Urinary bladder (tissue), 4 donors: ENCODE results near the gene COL5A1. TPM values are rescaled to one million over a fixed set of nuclear protein-coding genes. Genes with fewer than 3 reads are reported as not detected.

Experiments used
- DNase-seq: peaks from one replicate; pipeline ENCODE4 v3.0.0-alpha.2; 2015; ENCODE audit errors: extremely low spot score
- H3K27ac ChIP-seq: one replicate; pipeline ENCODE4 v1.5.1; 2013; ENCODE audit warnings: low read depth, mild to moderate bottlenecking, moderate library complexity
- H3K36me3 ChIP-seq: one replicate; pipeline ENCODE4 v1.6.1; 2013; ENCODE audit warnings: mild to moderate bottlenecking, moderate library complexity; ENCODE audit not compliant: insufficient read depth
- H3K4me1 ChIP-seq: one replicate; pipeline ENCODE4 v1.6.1; 2013; ENCODE audit warnings: mild to moderate bottlenecking, moderate library complexity; ENCODE audit not compliant: insufficient read depth
- H3K4me3 ChIP-seq: one replicate; pipeline ENCODE4 v1.5.1; 2013; ENCODE audit warnings: low read depth, low read length
- WGBS: extraction: QIAGEN DNeasy Blood & Tissue Kit; methylation state at CpG from one replicate; pipeline ENCODE4 v1.1.7; 2013; 5-methylcytosine and 5-hydroxymethylcytosine counted together
- polyA plus RNA-seq: library from polyadenylated mRNA; stranded (reverse); fragments of 200-250 nt; gene quantifications from one replicate; pipeline ENCODE4 v1.2.3, GENCODE V29; 2013
- total RNA-seq: library from RNA; depleted of rRNA; stranded (reverse); fragments of >200 nt; gene quantifications from one replicate; pipeline ENCODE4 v1.2.3, GENCODE V29; 2014
- donor health status: healthy with polysubstance abuse.
- donor health status: healthy.

COL5A1 gene
- 622 TPM for total RNA-seq
- polyA plus RNA-seq = 68.5 TPM

DNA sequence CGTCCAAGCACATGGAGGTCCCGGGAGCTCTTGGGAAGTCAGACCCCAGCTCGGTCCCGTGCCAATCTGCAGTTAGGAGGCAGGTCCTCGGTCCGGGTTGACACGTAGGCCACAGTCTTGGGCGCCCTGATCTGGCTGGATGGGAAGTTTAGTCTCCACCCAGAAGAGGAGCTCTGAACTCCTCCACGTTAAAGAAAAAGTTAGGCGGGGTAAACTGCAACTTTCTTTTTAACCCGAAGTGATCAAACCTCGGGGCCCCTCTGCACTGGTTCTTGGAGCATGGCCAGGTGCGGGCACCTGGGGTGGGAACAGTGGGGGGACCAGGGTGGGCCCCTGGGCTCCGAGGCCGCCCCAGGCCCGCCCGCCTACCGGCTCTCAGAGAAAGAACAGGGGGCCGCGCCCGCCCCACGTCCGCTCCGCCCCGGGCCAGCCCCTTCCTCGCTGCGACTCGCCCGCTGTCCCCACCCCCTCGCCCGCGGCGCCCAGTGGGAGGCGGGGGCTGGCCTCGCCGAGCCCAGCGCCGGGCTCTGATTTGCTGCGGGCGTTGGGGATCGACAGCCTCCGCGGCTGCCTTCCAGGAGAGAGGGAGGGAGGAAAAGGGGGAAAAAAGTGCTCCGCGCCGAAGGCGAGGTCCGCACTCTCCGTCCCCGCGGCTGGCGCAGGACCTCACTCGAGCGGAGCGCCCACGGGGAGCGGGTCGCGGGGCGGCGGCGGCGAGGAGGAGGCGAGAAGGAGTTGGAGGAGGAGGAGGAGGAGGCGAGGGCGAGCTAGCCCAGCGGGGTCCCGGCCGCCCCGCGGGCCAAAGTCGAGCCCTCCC, at the start of gene COL5A1:
TSS of gene COL5A1 (plus strand) at position 631 of the 817 bp plus-strand sequence. CDS start 385 bp downstream, outside the sequence.
- peak; percentile 85 for DNase-seq
- H3K36me3 ChIP-seq = no peaks in the 10 kb centered on the region
- 1% methylated on average over 72 of the region's 72 CpGs for WGBS
- H3K27ac ChIP-seq = peak within 1 kb of the TSS; percentile 87
- H3K4me1 ChIP-seq = no peaks in the 10 kb centered on the region
- H3K4me3 ChIP-seq = peak within 1 kb of the TSS; percentile 75

DNA sequence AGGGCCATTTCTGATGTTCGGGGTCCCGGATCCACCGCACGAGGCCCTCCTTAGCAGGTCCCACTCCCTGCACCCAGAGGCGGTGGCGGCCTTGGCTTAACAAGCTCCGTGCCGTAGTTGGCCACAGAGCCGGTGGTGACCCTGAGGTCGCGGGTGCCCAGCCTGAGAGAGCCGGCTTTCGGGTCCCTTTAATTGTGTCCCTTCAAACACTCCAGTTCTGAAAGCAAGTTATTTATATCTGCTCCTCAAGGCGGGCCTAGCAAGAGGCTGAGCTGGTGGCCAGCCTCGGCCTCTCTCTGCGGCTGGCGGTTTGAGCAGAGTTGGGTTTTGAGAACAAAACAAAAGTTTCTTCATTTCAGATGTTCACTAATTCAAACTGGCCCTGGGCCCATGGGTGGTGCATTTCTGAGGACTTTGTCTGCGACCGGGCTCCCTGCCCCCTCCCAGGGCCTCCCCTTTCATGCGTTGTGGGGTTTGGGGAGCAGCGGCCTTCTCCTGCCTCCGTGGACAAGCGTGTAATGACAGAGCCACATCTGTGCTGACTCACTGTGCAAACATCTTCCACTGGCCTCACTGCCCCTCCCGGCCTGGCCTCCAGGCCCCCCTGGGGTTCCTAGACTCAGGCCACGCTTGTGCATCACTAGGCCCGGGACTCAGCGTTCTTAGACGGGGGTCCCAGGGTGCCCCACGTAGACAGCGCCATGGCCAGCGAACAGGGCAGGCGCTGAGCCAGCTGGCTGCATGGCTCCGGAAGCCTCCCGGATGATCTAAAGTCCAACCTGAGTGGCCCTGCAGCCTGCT, 49.4 kb upstream of the COL5A1 start:
- H3K4me3 ChIP-seq = no peak overlapping the region
- 70% methylated on average over 34 of the region's 34 CpGs for whole genome bisulfite sequencing

GRCh38 chr9:134592819-134593200, 48.8 kb upstream of the COL5A1 start:
- no peak for DNase-seq
- H3K27ac ChIP-seq = no peak overlapping the region
- WGBS = 73% methylated on average over 9 of the region's 9 CpGs

More for the DNA sequence above, 49.4 kb upstream of the COL5A1 start:
- H3K27ac ChIP-seq = no peak overlapping the region
- no peaks in the 10 kb centered on the region for H3K4me1 ChIP-seq
- H3K36me3 ChIP-seq = no peaks in the 10 kb centered on the region
- no peak for DNase-seq

DNA sequence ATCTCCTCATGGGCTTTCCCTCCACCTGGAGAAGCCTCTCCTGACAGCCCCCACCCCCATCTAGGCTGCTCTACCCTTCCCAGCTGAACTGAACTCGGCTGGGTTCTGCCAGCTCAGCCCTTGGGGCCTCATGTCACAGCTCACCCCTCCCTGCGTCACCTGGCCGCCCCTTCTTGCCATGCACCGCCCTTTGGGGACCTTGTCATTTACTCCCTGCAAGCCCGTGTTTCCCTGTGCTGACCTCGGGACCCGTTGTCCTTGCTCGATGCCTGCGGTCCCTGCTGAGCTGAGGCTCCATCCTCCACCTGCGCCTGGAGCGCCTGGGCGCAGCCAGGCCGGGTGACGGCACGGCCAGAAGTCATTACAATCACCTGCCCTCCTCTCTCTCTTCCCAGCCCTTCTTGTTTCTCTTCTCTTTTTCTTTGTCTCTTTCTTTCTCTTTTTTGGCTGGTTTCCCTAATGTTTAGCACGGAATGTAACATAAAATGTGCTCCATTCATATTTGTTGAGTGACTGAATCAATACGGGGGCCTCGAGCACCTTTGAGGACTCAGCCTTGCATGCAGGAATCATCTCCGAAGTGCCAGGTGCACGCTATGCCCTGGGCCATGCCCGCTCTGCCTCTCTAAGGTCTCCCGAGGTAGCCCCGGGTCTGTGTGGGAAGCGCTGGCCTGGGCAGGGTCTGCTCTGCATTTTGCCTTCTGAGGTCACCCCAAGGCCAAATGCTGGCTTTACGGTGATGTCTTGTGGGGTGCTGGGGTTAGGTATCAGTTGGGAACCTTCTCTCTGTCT, 48.1 kb upstream of the COL5A1 start:
- Histone ChIP-seq H3K27ac (no peak overlapping the region), H3K4me1 (no peaks in the 10 kb centered on the region), H3K36me3 (no peaks in the 10 kb centered on the region), H3K4me3 (no peak overlapping the region)
- no peak for DNase-seq
- 87% methylated on average over 25 of the region's 25 CpGs for WGBS

More at GRCh38 chr9:134592819-134593200, 48.8 kb upstream of the COL5A1 start:
- Histone ChIP-seq H3K4me3 (no peak overlapping the region), H3K4me1 (no peaks in the 10 kb centered on the region), H3K36me3 (no peaks in the 10 kb centered on the region)

DNA sequence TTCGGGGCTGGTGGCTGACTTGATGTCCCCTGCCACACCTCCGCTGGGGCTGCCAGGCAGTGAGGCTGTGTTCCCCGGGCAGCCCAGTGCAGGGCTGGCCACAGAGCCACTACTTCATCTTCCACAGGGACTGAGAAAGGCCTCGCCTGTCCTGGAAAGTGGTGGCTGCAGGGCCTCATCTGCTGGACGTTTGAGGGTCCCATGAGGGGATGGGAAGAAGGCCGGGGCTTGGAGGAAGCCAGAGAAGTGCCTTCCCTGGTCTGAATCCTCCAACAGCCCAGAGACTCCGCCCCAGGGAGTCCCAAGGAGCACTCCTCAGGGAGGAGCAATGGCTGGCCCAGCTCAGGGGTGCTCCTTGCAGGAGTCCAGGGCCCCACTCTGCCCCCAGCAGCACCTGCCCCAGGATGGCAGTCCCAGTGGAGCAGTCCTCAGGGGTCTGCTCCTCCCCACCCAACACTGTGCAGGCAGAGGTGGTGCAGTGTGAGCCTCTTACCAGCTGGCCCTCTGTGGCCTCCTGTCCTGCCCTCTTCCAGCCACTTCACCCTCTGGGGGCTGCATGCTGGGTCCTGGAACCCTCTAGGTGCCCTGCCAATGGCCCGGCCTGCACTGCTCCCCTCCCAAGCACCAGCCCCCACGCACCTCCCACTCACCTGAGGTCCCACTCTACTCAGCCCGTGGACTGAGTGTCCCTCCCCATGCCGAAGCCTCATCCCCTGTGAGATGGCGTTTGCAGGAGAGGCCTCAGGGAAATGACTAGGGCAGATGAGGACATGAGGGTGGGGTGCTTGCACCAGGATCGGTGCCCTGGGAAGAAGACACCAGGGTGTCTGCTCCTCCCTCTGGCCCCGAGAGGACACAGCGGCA, 47.3 kb upstream of the COL5A1 start:
- Histone ChIP-seq H3K4me1 (no peaks in the 10 kb centered on the region), H3K27ac (no peak overlapping the region), H3K36me3 (no peaks in the 10 kb centered on the region), H3K4me3 (no peak overlapping the region)
- no peak for DNase-seq
- 93% methylated on average over 15 of the region's 15 CpGs for WGBS

GRCh38 chr9:134595014-134595413, 46.6 kb upstream of the COL5A1 start:
- no peaks in the 10 kb centered on the region for H3K36me3 ChIP-seq
- no peak overlapping the region for H3K27ac ChIP-seq
- no peak for DNase-seq
- H3K4me3 ChIP-seq = no peak overlapping the region
- no peaks in the 10 kb centered on the region for H3K4me1 ChIP-seq
- WGBS = 96% methylated on average over 9 of the region's 9 CpGs

- WGBS = 90% methylated on average over 25 of the region's 25 CpGs
- Histone ChIP-seq H3K4me3 (no peak overlapping the region), H3K27ac (no peak overlapping the region), H3K4me1 (no peaks in the 10 kb centered on the region), H3K36me3 (no peaks in the 10 kb centered on the region)
- no peak for DNase-seq
Observed at GRCh38 chr9:134597041-134597913, 44.3 kb upstream of the COL5A1 start.

DNA sequence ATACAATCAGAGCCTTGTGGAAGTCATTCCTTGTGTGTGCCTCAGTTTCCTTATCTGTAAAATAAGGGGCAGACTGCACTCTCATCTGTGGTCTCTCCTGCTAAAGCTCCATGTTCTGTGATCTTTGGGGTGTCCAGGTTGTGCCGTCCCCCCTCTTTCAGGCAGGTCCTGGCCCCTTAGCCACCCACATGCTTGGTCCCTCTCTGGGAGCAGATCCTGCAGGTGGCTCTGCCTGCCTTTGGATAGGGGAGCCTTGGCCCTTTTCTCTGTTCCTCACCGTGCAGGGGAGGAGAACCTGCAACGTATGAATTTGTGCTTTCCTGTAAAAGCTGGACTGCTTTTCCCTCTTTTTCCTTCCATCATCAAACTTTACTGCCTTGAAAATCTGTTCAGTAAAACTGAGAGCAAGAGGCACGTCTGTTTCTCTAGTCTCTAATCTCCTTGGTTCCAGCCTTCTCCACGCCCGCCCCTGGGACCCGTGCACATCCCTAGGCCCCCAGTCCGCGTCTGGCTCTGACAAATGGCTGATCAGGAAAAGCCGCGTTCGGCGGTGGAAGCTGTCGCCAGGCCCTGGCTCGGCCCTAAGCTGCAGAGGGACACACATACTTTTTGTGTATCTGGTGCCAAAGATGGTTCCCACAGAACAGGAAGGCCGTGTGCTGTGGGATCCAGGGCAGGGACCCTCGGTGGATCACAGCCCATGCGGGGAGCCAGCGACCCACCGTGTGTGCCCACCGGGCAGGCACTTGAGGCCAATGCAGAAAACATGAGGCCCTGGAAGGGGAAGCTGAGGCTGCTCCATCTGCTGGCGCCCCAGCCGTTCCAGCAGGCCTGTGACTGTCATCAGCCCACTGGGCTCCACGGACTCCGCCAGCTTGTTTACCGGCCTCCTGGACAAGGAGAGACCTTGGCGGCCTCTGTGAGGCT, 43.4 kb upstream of the COL5A1 start:
- H3K4me1 ChIP-seq = no peaks in the 10 kb centered on the region
- 57% methylated on average over 27 of the region's 27 CpGs for WGBS
- DNase-seq = no peak
- H3K27ac ChIP-seq = no peak overlapping the region
- H3K4me3 ChIP-seq = no peak overlapping the region
- H3K36me3 ChIP-seq = no peaks in the 10 kb centered on the region

DNA sequence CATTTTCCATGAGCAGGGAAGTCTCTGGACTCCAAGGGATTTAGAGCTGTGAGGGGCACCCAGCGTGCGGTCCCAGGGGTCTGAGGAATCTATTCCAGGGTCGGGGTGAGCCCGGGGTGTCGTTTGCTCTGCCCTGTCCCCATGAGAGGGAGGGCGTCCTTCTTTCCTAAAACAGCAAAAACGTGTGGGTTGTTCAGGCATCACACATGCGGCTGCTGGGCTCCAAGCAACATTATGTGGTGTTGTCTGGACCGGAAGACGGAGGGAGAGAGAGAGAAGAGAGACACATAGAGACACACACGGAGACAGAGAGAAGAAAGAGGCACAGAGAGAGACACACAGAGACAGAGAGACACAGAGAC, 42.7 kb upstream of the COL5A1 start:
- no peak overlapping the region for H3K27ac ChIP-seq
- DNase-seq = no peak
- no peak overlapping the region for H3K4me3 ChIP-seq
- no peaks in the 10 kb centered on the region for H3K4me1 ChIP-seq
- H3K36me3 ChIP-seq = no peaks in the 10 kb centered on the region
- WGBS = 71% methylated on average over 11 of the region's 11 CpGs

- no peak overlapping the region for H3K4me3 ChIP-seq
- H3K27ac ChIP-seq = no peak overlapping the region
- no peaks in the 10 kb centered on the region for H3K4me1 ChIP-seq
- DNase-seq = no peak
- no peaks in the 10 kb centered on the region for H3K36me3 ChIP-seq
- WGBS = 87% methylated on average over 6 of the region's 6 CpGs
Observed at GRCh38 chr9:134600371-134600770, 41.2 kb upstream of the COL5A1 start.

GRCh38 chr9:134600836-134601638, 40.6 kb upstream of the COL5A1 start:
- H3K4me3 ChIP-seq = no peak overlapping the region
- DNase-seq = no peak
- 97% methylated on average over 10 of the region's 10 CpGs for WGBS
- no peak overlapping the region for H3K27ac ChIP-seq
- no peaks in the 10 kb centered on the region for H3K4me1 ChIP-seq
- no peaks in the 10 kb centered on the region for H3K36me3 ChIP-seq
